ENCODE results near the gene MCTP1. TPM values are rescaled to one million over a fixed set of nuclear protein-coding genes. Genes with fewer than 3 reads are reported as not detected.

Gene MCTP1
- total and polyA plus RNA-seq, 10 of the 15 experiments (the other 5 are each of a cell fraction or from before 2014, with no cell fraction given) = 12.6 to 45.9 (median 18.8) TPM

GRCh38 chr5:94778732-94779131 is 506.2 kb downstream of the MCTP1 start:
- in situ Hi-C loops (cut with MboI) = no loop called here
- no peak overlapping the region for H2AFZ ChIP-seq (ENCODE audit: control insufficient read depth, low read depth, low read length)
- no peaks in the 10 kb centered on the region for H3K27me3 ChIP-seq (replicated peaks in 1 of 2; ENCODE audit: control insufficient read depth in 2 of 2, insufficient read depth in 2 of 2, low read length in 1 of 2)
- no peak overlapping the region for H3K4me3 ChIP-seq
- ChIA-PET CTCF (no interaction called here), POLR2A (no interaction called here), SMC1A (ENCODE audit: uncharacterized antibody, unreplicated experiment) (no interaction called here), RAD21 (ENCODE audit: unreplicated experiment) (no interaction called here)
- H3K79me2 ChIP-seq (ENCODE audit: control insufficient read depth, insufficient read depth, low read length) = no peaks in the 10 kb centered on the region
- no peaks in the 10 kb centered on the region for H3K36me3 ChIP-seq (ENCODE audit: control insufficient read depth in 2 of 2, insufficient read depth in 2 of 2, low read length in 1 of 2)
- no peak overlapping the region for H3K27ac ChIP-seq (ENCODE audit: control insufficient read depth, insufficient read depth)
- ATAC-seq = no peak
- no peak for FAIRE-seq
- BruUV-seq (replicated peaks) = no TSS peak
- no peak for DNase-seq (ENCODE audit: low read depth, low spot score)
- intact Hi-C loops (cut with micrococcal nuclease; ENCODE audit: unreplicated experiment) = no loop called here
- no peaks in the 10 kb centered on the region for H3K9me3 ChIP-seq (replicated peaks; ENCODE audit: control insufficient read depth, insufficient read depth, low read length)
- no peak overlapping the region for H3K4me2 ChIP-seq (ENCODE audit: control insufficient read depth, insufficient read depth)
- WGBS (ENCODE audit: insufficient coverage, insufficient replicate concordance, low lambda C conversion rate, missing lambda C conversion rate) = 31% methylated on average over 3 of the region's 3 CpGs
- H4K20me1 ChIP-seq (ENCODE audit: control insufficient read depth, insufficient read depth) = no peaks in the 10 kb centered on the region
- H3K9ac ChIP-seq (ENCODE audit: control insufficient read depth, insufficient read depth, low read length) = no peak overlapping the region
- H3K4me1 ChIP-seq (ENCODE audit: control insufficient read depth, insufficient read depth, low read length) = no peaks in the 10 kb centered on the region
- no peak for TF ChIP-seq BCLAF1 (IDR thresholded peaks at IDR 0.05)
- TF ChIP-seq NFYB (IDR thresholded peaks at IDR 0.05; ENCODE audit: insufficient read depth, low read depth, low read length) = no peak
- no peak for TF ChIP-seq HDAC2 (IDR thresholded peaks at IDR 0.05)
- TF ChIP-seq BCL3 (IDR thresholded peaks at IDR 0.05; ENCODE audit: borderline replicate concordance, insufficient read depth, low read depth, low read length, poor library complexity, severe bottlenecking) = no peak
- TF ChIP-seq IRF3 (IDR thresholded peaks at IDR 0.05) = no peak
- TF ChIP-seq PBX3 (IDR thresholded peaks at IDR 0.05; ENCODE audit: insufficient replicate concordance, low read depth, low read length) = no peak
- TF ChIP-seq MEF2B (IDR thresholded peaks at IDR 0.05; ENCODE audit: partially characterized antibody, poor library complexity, severe bottlenecking) = no peak
- TF ChIP-seq ZBTB40 (IDR thresholded peaks at IDR 0.05; ENCODE audit: borderline replicate concordance) = no peak
- no peak for TF ChIP-seq PAX5 (IDR thresholded peaks at IDR 0.05; ENCODE audit: borderline replicate concordance, low read depth, low read length)
- no peak for TF ChIP-seq E4F1 (IDR thresholded peaks at IDR 0.05; ENCODE audit: borderline replicate concordance, partially characterized antibody)

Data from GM12878 (cell line).